H9 (cell line): ENCODE results near the gene PCDHGB2. TPM values are rescaled to one million over a fixed set of nuclear protein-coding genes. Genes with fewer than 3 reads are reported as not detected.

Experiments
- DNase-seq: peaks from one replicate; pipeline ENCODE4 v3.0.0-alpha.2; 2017
- H2AFZ ChIP-seq: one replicate; pipeline ENCODE4 v1.6.1; 2013; ENCODE audit warnings: mild to moderate bottlenecking, low read length, control low read depth, moderate library complexity
- H2AK5ac ChIP-seq: 2 replicates; pipeline ENCODE4 v1.6.1; 2013; ENCODE audit warnings: low read length, control low read depth, mixed read lengths; ENCODE audit not compliant: insufficient read length
- H2BK120ac ChIP-seq: one replicate; pipeline ENCODE4 v1.6.1; 2013; ENCODE audit warnings: low read depth, mild to moderate bottlenecking, low read length, control low read depth, inconsistent platforms; ENCODE audit not compliant: poor library complexity, severe bottlenecking
- H2BK12ac ChIP-seq: 2 replicates; pipeline ENCODE4 v1.6.1; 2013; ENCODE audit warnings: low read length, control low read depth, mixed read lengths, low read depth; ENCODE audit not compliant: insufficient read length
- H2BK15ac ChIP-seq: 2 replicates; pipeline ENCODE4 v1.6.1; 2013; ENCODE audit warnings: low read depth, low read length, control low read depth
- H2BK20ac ChIP-seq: one replicate; pipeline ENCODE4 v1.6.1; 2013; ENCODE audit warnings: low read depth, mild to moderate bottlenecking, low read length, control low read depth, inconsistent platforms; ENCODE audit not compliant: poor library complexity, severe bottlenecking
- H2BK5ac ChIP-seq: 2 replicates; pipeline ENCODE4 v1.6.1; 2013; ENCODE audit warnings: low read length, control low read depth, mixed read lengths; ENCODE audit not compliant: insufficient read length
- H3K14ac ChIP-seq: 2 replicates; pipeline ENCODE4 v1.6.1; 2013; ENCODE audit warnings: low read length, control low read depth; ENCODE audit not compliant: insufficient read depth
- H3K18ac ChIP-seq: 2 replicates; pipeline ENCODE4 v1.6.1; 2013; ENCODE audit warnings: low read depth, mild to moderate bottlenecking, mixed read lengths, low read length, control low read depth; ENCODE audit not compliant: insufficient read length
- H3K23ac ChIP-seq: 2 replicates; pipeline ENCODE4 v1.6.1; 2013; ENCODE audit warnings: low read length, control low read depth, mixed read lengths, low read depth; ENCODE audit not compliant: insufficient read length
- H3K23me2 ChIP-seq: 2 replicates; pipeline ENCODE4 v1.6.1; 2013; ENCODE audit warnings: low read depth, mild to moderate bottlenecking, mixed read lengths, low read length, control low read depth; ENCODE audit not compliant: insufficient read length, poor library complexity, severe bottlenecking
- H3K27ac ChIP-seq: 2 replicates; pipeline ENCODE4 v1.5.1; 2013; ENCODE audit warnings: low read length, control low read depth, mixed read lengths, low read depth; ENCODE audit not compliant: insufficient read length
- H3K27me3 ChIP-seq: 2 replicates; pipeline ENCODE4 v1.6.1; 2013; ENCODE audit warnings: low read length, control low read depth, inconsistent platforms; ENCODE audit not compliant: insufficient read depth
- H3K4ac ChIP-seq: 2 replicates; pipeline ENCODE4 v1.6.1; 2013; ENCODE audit warnings: low read depth, mild to moderate bottlenecking, control low read depth, inconsistent platforms, low read length, moderate library complexity
- H3K4me1 ChIP-seq: 2 replicates; pipeline ENCODE4 v1.6.1; 2013; ENCODE audit warnings: low read length, control low read depth, inconsistent platforms; ENCODE audit not compliant: insufficient read depth
- H3K4me2 ChIP-seq: 2 replicates; pipeline ENCODE4 v1.6.1; 2013; ENCODE audit warnings: low read length, control low read depth, mixed read lengths; ENCODE audit not compliant: insufficient read length, insufficient read depth
- H3K56ac ChIP-seq: 2 replicates; pipeline ENCODE4 v1.6.1; 2013; ENCODE audit warnings: low read depth, mild to moderate bottlenecking, mixed read lengths, low read length, control low read depth; ENCODE audit not compliant: insufficient read length
- H3K79me1 ChIP-seq: 2 replicates; pipeline ENCODE4 v1.6.1; 2013; ENCODE audit warnings: low read depth, mild to moderate bottlenecking, moderate library complexity, low read length, control low read depth, inconsistent platforms; ENCODE audit not compliant: insufficient read depth, poor library complexity, severe bottlenecking
- H3K79me2 ChIP-seq: 2 replicates; pipeline ENCODE4 v1.6.1; 2013; ENCODE audit warnings: low read length, control low read depth, inconsistent platforms; ENCODE audit not compliant: insufficient read depth
- H3K9ac ChIP-seq: 2 replicates; pipeline ENCODE4 v1.6.1; 2013; ENCODE audit warnings: low read length, control low read depth, mixed read lengths; ENCODE audit not compliant: insufficient read length; ENCODE audit errors: extremely low read depth
- H3K9me3 ChIP-seq: one replicate; pipeline ENCODE4 v1.6.1; 2013; ENCODE audit warnings: low read depth, low read length, inconsistent platforms; ENCODE audit not compliant: control insufficient read depth
- H3T11ph ChIP-seq: one replicate; pipeline ENCODE4 v1.6.1; 2013; ENCODE audit warnings: mild to moderate bottlenecking, low read length, control low read depth, inconsistent platforms
- H4K20me1 ChIP-seq: one replicate; pipeline ENCODE4 v1.6.1; 2013; ENCODE audit not compliant: control insufficient read depth, insufficient read length, insufficient read depth
- H4K5ac ChIP-seq: 2 replicates; pipeline ENCODE4 v1.6.1; 2013; ENCODE audit warnings: low read depth, mild to moderate bottlenecking, mixed read lengths, low read length, control low read depth; ENCODE audit not compliant: insufficient read length
- H4K8ac ChIP-seq: replicated peaks from 2 replicates; pipeline ENCODE4 v1.6.1; 2013; ENCODE audit warnings: low read length, control low read depth, mixed read lengths, low read depth; ENCODE audit not compliant: insufficient read length
- H4K91ac ChIP-seq: 2 replicates; pipeline ENCODE4 v1.6.1; 2013; ENCODE audit warnings: low read depth, mild to moderate bottlenecking, moderate library complexity, mixed read lengths, low read length, control low read depth; ENCODE audit not compliant: insufficient read length
- H3K27ac Mint-ChIP-seq, 3 experiments: 2 replicates in 2 of 3; 3 replicates in 1 of 3; pipeline ENCODE4 v1.8.0; 2020 to 2021; ENCODE audit warnings: mixed read lengths in 3 of 3, mild to moderate bottlenecking in 1 of 3, moderate library complexity in 1 of 3
- H3K27me3 Mint-ChIP-seq: 2 replicates; pipeline ENCODE4 v1.8.0; 2021; ENCODE audit warnings: low read depth, mild to moderate bottlenecking, moderate library complexity, mixed read lengths
- H3K36me3 Mint-ChIP-seq, 3 experiments: 2 replicates in 2 of 3; 3 replicates in 1 of 3; pipeline ENCODE4 v1.8.0; 2020 to 2021; ENCODE audit warnings: low read depth in 3 of 3, mixed read lengths in 3 of 3; ENCODE audit not compliant: insufficient read depth in 1 of 3
- H3K4me1 Mint-ChIP-seq, 2 experiments: 2 replicates each; pipeline ENCODE4 v1.8.0; 2020; ENCODE audit warnings: mixed read lengths in 2 of 2
- H3K4me3 Mint-ChIP-seq, 2 experiments: 2 replicates in 1 of 2; 3 replicates in 1 of 2; pipeline ENCODE4 v1.8.0; 2020 to 2021; ENCODE audit warnings: mild to moderate bottlenecking in 2 of 2, mixed read lengths in 2 of 2, moderate library complexity in 1 of 2
- H3K9me3 Mint-ChIP-seq, 2 experiments: 2 replicates in 1 of 2; 3 replicates in 1 of 2; pipeline ENCODE4 v1.8.0; 2020; ENCODE audit warnings: mild to moderate bottlenecking in 2 of 2, mixed read lengths in 2 of 2, moderate library complexity in 1 of 2
- WGBS: extraction: QIAGEN DNeasy Blood & Tissue Kit; methylation state at CpG from one replicate; pipeline ENCODE4 v1.1.7; 2013; ENCODE audit warnings: missing lambda C conversion rate, low lambda C conversion rate, mixed read lengths; ENCODE audit not compliant: insufficient read length; ENCODE audit errors: extremely low coverage; 5-methylcytosine and 5-hydroxymethylcytosine counted together
- total RNA-seq: library from RNA; stranded (reverse); gene quantifications from 2 replicates; pipeline ENCODE4 v1.2.1, GENCODE V29; 2021
- TF ChIP-seq, protein P1 (sequence below): fragments of 200-600 bp; sonication (generic); conservative IDR thresholded peaks from 3 replicates; pipeline ENCODE4 v1.8.0; 2021; ENCODE audit warnings: antibody characterized with exemption, mild to moderate bottlenecking

The PCDHGB2 gene
- total RNA-seq, 1 experiment from 2014 or later, result 3.8 TPM

DNA sequence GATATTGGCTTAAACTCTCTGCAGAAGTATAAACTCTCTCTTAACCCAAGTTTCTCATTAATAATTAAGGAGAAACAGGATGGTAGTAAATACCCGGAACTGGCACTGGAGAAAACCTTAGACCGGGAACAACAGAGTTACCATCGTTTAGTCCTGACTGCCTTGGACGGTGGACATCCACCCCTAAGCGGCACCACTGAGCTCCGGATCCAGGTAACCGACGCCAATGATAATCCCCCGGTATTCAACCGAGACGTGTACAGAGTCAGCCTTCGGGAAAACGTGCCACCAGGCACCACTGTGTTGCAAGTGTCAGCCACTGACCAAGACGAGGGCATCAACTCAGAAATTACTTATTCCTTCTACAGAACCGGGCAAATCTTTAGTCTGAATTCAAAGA, 38.8 kb downstream of the PCDHGB2 start:
- no peak overlapping the region for H3K56ac ChIP-seq
- peaks cover 37% of the 10 kb centered on the region for H3K9me3 ChIP-seq
- H2BK12ac ChIP-seq, result no peak overlapping the region
- H3K79me1 ChIP-seq, result no peaks in the 10 kb centered on the region
- TF ChIP-seq, protein P1, sequence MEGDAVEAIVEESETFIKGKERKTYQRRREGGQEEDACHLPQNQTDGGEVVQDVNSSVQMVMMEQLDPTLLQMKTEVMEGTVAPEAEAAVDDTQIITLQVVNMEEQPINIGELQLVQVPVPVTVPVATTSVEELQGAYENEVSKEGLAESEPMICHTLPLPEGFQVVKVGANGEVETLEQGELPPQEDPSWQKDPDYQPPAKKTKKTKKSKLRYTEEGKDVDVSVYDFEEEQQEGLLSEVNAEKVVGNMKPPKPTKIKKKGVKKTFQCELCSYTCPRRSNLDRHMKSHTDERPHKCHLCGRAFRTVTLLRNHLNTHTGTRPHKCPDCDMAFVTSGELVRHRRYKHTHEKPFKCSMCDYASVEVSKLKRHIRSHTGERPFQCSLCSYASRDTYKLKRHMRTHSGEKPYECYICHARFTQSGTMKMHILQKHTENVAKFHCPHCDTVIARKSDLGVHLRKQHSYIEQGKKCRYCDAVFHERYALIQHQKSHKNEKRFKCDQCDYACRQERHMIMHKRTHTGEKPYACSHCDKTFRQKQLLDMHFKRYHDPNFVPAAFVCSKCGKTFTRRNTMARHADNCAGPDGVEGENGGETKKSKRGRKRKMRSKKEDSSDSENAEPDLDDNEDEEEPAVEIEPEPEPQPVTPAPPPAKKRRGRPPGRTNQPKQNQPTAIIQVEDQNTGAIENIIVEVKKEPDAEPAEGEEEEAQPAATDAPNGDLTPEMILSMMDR, result no peak
- no peaks in the 10 kb centered on the region for H4K20me1 ChIP-seq
- H3K23ac ChIP-seq, result no peak overlapping the region
- no peak for DNase-seq
- H4K91ac ChIP-seq, result no peak overlapping the region
- H2BK15ac ChIP-seq, result no peak overlapping the region
- H3K4me3 Mint-ChIP-seq, result no peak overlapping the region
- H3K36me3 Mint-ChIP-seq, result peaks cover 26 to 50% (median 48%) of the 10 kb centered on the region in 3 experiments
- no peaks in the 10 kb centered on the region for H3K27me3 ChIP-seq
- no peak overlapping the region for H4K5ac ChIP-seq
- no peaks in the 10 kb centered on the region for H3K4me1 ChIP-seq
- WGBS, result no CpG with 5 or more reads among the region's 15 CpGs
- no peak overlapping the region for H3K27ac Mint-ChIP-seq
- H3K14ac ChIP-seq, result no peak overlapping the region
- no peak overlapping the region for H3K4ac ChIP-seq
- H3K9ac ChIP-seq, result no peak overlapping the region
- no peaks in the 10 kb centered on the region for H3K23me2 ChIP-seq
- peaks cover 52 to 72% of the 10 kb centered on the region in 2 experiments for H3K9me3 Mint-ChIP-seq
- H3T11ph ChIP-seq, result no peak overlapping the region
- no peak overlapping the region for H3K4me2 ChIP-seq
- no peaks in the 10 kb centered on the region; the same call in 1 of the 2 replicates for H3K27me3 Mint-ChIP-seq
- no peak overlapping the region for H2BK20ac ChIP-seq
- no peak overlapping the region for H3K18ac ChIP-seq
- H2BK5ac ChIP-seq, result no peak overlapping the region
- H3K4me1 Mint-ChIP-seq, result no peaks in the 10 kb centered on the region
- H2AK5ac ChIP-seq, result no peak overlapping the region
- H3K27ac ChIP-seq, result no peak overlapping the region
- H3K79me2 ChIP-seq, result no peaks in the 10 kb centered on the region
- no peak overlapping the region for H2AFZ ChIP-seq
- no peak overlapping the region for H2BK120ac ChIP-seq
- H4K8ac ChIP-seq, result no peak overlapping the region
